Hepatocyte (in vitro differentiated cells): Measurements from ENCODE around the gene HRH2. TPM values are rescaled to one million over a fixed set of nuclear protein-coding genes. Genes with fewer than 3 reads are reported as not detected.
"Not testable (repeated sequence)": the region's sequence is repeated elsewhere in the genome, so short reads cannot be mapped to it uniquely, and the experiment has no call there.

Experiments
- DNase-seq: peaks from one replicate; pipeline ENCODE4 v3.0.0-alpha.2; 2016; ENCODE audit warnings: low spot score
- H2AFZ ChIP-seq: fragments of 200-600 bp; sonication (generic); 2 replicates; pipeline ENCODE4 v1.6.0; 2016; ENCODE audit warnings: antibody characterized with exemption, mild to moderate bottlenecking
- H3K27ac ChIP-seq: fragments of 200-600 bp; sonication (generic); 2 replicates; pipeline ENCODE4 v1.5.1; 2016; ENCODE audit warnings: mild to moderate bottlenecking
- H3K27me3 ChIP-seq: fragments of 200-600 bp; sonication (generic); 2 replicates; pipeline ENCODE4 v1.6.1; 2016
- H3K36me3 ChIP-seq: fragments of 200-600 bp; sonication (generic); replicated peaks from 2 replicates; pipeline ENCODE4 v1.5.1; 2016; ENCODE audit warnings: low read depth; ENCODE audit not compliant: insufficient read depth
- H3K4me1 ChIP-seq: fragments of 200-600 bp; sonication (generic); 2 replicates; pipeline ENCODE4 v1.5.1; 2016; ENCODE audit warnings: mild to moderate bottlenecking, moderate library complexity; ENCODE audit not compliant: insufficient read depth
- H3K4me2 ChIP-seq: fragments of 200-600 bp; sonication (generic); 2 replicates; pipeline ENCODE4 v1.6.0; 2016
- H3K4me3 ChIP-seq: fragments of 200-600 bp; sonication (generic); 2 replicates; pipeline ENCODE4 v1.5.1; 2016; ENCODE audit warnings: mild to moderate bottlenecking
- H3K79me2 ChIP-seq: fragments of 200-600 bp; sonication (generic); 2 replicates; pipeline ENCODE4 v1.6.0; 2017; ENCODE audit warnings: mild to moderate bottlenecking
- H3K9me2 ChIP-seq: fragments of 200-600 bp; sonication (generic); replicated peaks from 2 replicates; pipeline ENCODE4 v1.6.0; 2017; ENCODE audit warnings: mild to moderate bottlenecking; ENCODE audit not compliant: insufficient read depth
- H3K9me3 ChIP-seq: fragments of 200-600 bp; sonication (generic); 2 replicates; pipeline ENCODE4 v1.5.1; 2016; ENCODE audit warnings: low read depth, mild to moderate bottlenecking
- H4K20me1 ChIP-seq: fragments of 200-600 bp; sonication (generic); 2 replicates; pipeline ENCODE4 v1.6.0; 2016; ENCODE audit warnings: mild to moderate bottlenecking; ENCODE audit not compliant: insufficient read depth, poor library complexity, severe bottlenecking
- CTCF ChIP-seq: fragments of 200-600 bp; sonication (generic); IDR thresholded peaks from 2 replicates; pipeline ENCODE4 v1.5.1; 2016; ENCODE audit warnings: antibody characterized with exemption, mild to moderate bottlenecking; ENCODE audit not compliant: poor library complexity
- EZH2 ChIP-seq: fragments of 200-600 bp; sonication (generic); IDR thresholded peaks from 2 replicates; pipeline ENCODE4 v1.6.1; 2016; ENCODE audit warnings: antibody characterized with exemption, mild to moderate bottlenecking, borderline replicate concordance
- EZH2phosphoT487 ChIP-seq: fragments of 200-600 bp; sonication (generic); IDR thresholded peaks from one replicate; pipeline ENCODE4 v1.6.1; 2018; ENCODE audit warnings: antibody characterized with exemption, mild to moderate bottlenecking, low read depth, moderate library complexity; ENCODE audit not compliant: unreplicated experiment, severe bottlenecking
- WGBS: methylation state at CpG from one replicate; pipeline ENCODE4 v1.1.6; 2016; ENCODE audit warnings: low lambda C conversion rate; ENCODE audit errors: missing lambda C conversion rate; 5-methylcytosine and 5-hydroxymethylcytosine counted together
- polyA plus RNA-seq: library from polyadenylated mRNA; unstranded; fragments of >200 nt; fragmentation: Nextera tagmentation; extraction: Ambion mirVana; gene quantifications from 2 replicates; pipeline ENCODE4 v1.2.1, GENCODE V29; 2016
- total RNA-seq: library from RNA; depleted of rRNA; stranded (reverse); fragments of >200 nt; gene quantifications from 2 replicates; pipeline ENCODE4 v1.2.3, GENCODE V29; 2014

Gene HRH2
- total and polyA plus RNA-seq, 2 experiments from 2014 or later = 2.2 to 2.5 TPM

- Histone ChIP-seq H3K36me3 (no peaks in the 10 kb centered on the region), H3K27ac (no peak overlapping the region), H3K9me2 (no peaks in the 10 kb centered on the region), H2AFZ (no peak overlapping the region), H4K20me1 (no peaks in the 10 kb centered on the region), H3K4me1 (no peaks in the 10 kb centered on the region), H3K4me2 (no peak overlapping the region), H3K4me3 (no peak overlapping the region), H3K79me2 (no peaks in the 10 kb centered on the region), H3K27me3 (no peaks in the 10 kb centered on the region), H3K9me3 (no peaks in the 10 kb centered on the region)
- WGBS = 87% methylated on average over 3 of the region's 3 CpGs
- no peak for TF ChIP-seq CTCF
- no peak for TF ChIP-seq EZH2phosphoT487
- no peak for TF ChIP-seq EZH2
- DNase-seq = no peak
These were observed 11.6 kb upstream of the HRH2 start for GRCh38 chr5:175646251-175646650.

GRCh38 chr5:175649967-175650366 is 7.9 kb upstream of the HRH2 start:
- Histone ChIP-seq H3K27ac (no peak overlapping the region), H3K27me3 (no peaks in the 10 kb centered on the region), H3K36me3 (no peaks in the 10 kb centered on the region), H3K9me2 (no peaks in the 10 kb centered on the region), H3K4me2 (no peak overlapping the region), H3K4me3 (no peak overlapping the region), H3K79me2 (no peaks in the 10 kb centered on the region), H2AFZ (no peak overlapping the region), H3K4me1 (no peaks in the 10 kb centered on the region), H3K9me3 (no peaks in the 10 kb centered on the region), H4K20me1 (no peaks in the 10 kb centered on the region)
- WGBS = 95% methylated on average over 1 of the region's 1 CpG
- no peak for TF ChIP-seq EZH2
- TF ChIP-seq CTCF = no peak
- TF ChIP-seq EZH2phosphoT487 = no peak
- no peak for DNase-seq

- H3K4me2 ChIP-seq, H3K27me3 ChIP-seq, H3K4me3 ChIP-seq, H3K79me2 ChIP-seq, H3K27ac ChIP-seq, H3K4me1 ChIP-seq, H2AFZ ChIP-seq, DNase-seq, H3K9me3 ChIP-seq, H3K9me2 ChIP-seq, H4K20me1 ChIP-seq, H3K36me3 ChIP-seq: not testable (repeated sequence)
These were observed 7.3 kb upstream of the HRH2 start for GRCh38 chr5:175650430-175651205.

GRCh38 chr5:175652741-175653663 is 4.9 kb upstream of the HRH2 start:
- no peaks in the 10 kb centered on the region for H3K4me1 ChIP-seq
- H3K9me3 ChIP-seq = no peaks in the 10 kb centered on the region
- no peak overlapping the region for H3K27ac ChIP-seq
- 84% methylated on average over 11 of the region's 11 CpGs for WGBS
- no peak for TF ChIP-seq CTCF
- TF ChIP-seq EZH2phosphoT487 = no peak
- no peaks in the 10 kb centered on the region for H3K36me3 ChIP-seq
- no peaks in the 10 kb centered on the region for H3K79me2 ChIP-seq
- H3K4me2 ChIP-seq = no peak overlapping the region
- H3K4me3 ChIP-seq = no peak overlapping the region
- DNase-seq = no peak
- no peaks in the 10 kb centered on the region for H4K20me1 ChIP-seq
- no peak overlapping the region for H2AFZ ChIP-seq
- H3K27me3 ChIP-seq = peaks cover 14% of the 10 kb centered on the region
- H3K9me2 ChIP-seq = no peaks in the 10 kb centered on the region
